NCI-H2227 treated with DMSO at 0.1 percent for 48 hours (cell line): ENCODE data around the gene OTOF.

Experiments used
- DNase-seq: peaks from one replicate; lab custom pipeline; 2025; lab: John Stamatoyannopoulos, UW

The OTOF gene

DNA sequence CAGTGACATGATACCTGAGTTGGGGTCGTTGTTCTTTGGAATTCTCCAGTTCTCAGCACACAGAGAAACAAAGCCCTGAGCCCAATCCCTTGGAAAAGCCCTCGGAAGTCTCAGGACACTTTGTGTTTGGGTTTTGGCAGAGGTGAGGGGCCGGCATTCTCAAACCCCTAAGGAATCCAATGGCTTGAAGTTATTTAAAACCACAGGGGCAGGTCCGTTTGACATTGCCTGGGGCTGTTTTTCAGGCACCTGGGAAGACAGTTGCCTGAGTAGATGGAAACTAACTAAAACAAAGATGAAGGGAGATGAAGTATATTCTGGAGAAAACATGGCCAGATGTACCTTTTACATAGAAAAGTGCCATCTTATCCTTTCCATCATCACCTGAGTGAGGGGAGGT is 22.5 kb upstream of the OTOF start:
- DNase-seq, result no peak

DNA sequence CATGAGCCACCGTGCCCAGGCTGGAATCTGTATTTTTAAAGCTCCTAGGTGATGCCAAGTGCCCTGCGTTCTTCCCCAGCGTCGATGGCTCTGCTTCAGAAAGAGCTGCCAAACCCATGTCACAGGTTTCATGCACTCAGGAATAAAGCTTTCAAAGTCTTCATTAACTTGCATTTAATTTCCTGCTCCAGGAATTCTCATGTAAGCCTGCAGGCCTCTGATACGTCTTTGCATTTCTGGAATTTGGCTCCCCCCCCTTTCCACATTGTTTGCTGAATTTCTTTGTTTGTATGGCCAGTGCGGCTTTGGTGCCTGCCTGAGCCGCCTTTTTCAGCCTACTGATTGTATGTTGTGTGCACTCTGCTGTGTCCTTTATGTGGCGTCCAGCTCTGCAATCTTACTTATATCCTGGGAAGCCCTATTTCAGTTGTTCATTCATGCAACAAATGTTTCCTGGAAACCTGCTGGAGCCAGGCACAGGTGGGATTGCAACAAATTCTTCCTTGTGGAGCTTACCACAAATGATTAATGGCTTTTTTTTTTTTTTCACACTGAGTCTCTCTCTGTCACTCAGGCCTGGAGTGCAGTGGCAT is 17.9 kb upstream of the OTOF start:
- no peak for DNase-seq

DNA sequence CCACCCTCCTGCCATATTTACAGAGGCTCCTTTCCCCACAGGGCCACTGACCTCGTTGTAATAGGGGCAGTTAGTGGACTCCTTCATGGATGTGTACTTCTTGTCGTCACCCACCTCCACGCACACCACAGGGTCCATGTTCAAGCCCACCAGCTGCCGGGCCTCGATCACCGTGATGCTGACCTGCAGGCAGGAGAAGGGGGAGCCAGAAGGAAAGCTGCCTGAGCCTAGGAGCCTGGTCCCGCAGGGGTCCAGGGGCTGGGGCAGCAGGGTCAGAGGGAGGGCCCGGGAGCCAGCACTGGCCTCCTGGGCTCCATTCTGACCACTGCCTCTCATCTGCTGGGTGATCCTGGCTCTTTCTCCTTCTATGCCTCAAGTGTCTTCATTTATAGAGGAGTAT is 17.0 kb upstream of the OTOF start:
- DNase-seq, result no peak

DNA sequence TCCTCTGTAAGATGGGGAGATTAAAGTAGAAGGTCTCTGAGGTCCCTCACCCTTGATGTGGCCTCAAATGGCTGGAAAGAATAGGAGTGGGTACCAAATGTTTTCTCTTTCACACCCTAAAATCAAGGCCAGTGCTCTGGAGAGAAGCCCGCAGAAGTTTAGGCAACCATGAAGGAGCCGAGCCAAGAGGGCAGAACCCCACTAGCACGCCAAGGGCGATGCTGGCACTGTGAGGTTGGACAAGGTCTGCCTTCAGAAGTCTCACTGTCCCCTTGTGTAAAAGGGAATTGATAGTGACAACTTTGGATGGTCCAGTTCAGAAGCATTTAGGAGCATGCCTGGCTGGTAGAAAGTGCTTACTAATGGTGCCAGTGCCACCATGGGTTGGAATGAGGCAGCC is 16.3 kb upstream of the OTOF start:
- DNase-seq, result no peak

DNA sequence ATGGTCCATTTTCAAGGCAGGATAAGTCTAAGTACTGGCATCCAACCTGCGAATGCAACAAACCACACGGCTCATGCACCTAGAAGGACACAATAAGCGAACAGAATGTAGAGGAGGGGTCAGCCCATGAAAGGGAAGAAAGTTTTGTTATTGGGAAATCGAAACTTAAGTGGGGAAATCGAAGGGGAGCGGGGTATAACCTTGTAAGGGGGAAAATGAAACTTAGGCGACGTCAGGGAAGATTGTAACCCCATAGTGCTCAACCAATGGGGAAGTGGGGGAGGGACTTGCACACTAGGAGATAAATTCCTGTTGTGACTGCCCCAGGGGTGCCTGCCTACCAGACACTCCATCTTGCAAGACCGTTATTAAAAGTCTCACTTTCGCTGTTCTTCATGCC is 15.6 kb upstream of the OTOF start:
- no peak for DNase-seq

DNA sequence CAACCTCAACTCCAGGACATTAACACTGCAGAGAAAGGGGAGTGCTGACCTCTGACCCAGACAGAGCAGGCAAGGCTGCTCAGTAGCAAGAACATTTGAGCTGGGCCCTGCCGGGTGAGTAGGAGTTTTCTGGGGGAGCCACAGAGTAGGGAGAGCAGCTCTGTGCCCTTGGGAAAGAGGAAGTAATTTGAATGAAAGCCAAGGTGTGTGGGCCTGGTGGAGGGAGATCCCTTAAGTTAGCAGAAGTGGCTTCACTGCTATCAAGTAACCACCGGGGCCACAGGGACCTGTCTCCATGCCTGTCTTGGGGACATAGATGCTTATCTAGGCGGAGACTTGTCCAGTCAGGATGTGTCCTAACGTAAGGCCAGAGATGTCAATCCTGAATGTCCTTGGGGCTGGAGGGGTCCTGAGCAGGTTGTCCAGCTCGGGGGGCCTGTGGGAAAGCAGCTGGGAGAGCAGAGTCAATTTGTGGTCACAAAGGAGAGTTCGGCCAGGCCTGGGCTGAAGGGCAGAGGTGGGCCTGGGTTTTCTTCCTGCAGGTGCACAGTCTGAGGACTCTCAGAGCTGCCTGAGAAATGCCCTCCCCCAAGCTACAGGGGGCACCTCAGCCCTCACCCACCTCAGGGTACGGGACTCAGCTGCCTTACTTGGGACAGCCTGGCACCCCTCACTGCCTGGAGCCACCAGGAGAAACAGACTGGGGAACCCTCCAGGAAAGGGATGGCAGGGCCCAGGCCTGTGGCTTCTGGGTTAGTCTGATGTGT is 15.0 kb upstream of the OTOF start:
- no peak for DNase-seq

DNA sequence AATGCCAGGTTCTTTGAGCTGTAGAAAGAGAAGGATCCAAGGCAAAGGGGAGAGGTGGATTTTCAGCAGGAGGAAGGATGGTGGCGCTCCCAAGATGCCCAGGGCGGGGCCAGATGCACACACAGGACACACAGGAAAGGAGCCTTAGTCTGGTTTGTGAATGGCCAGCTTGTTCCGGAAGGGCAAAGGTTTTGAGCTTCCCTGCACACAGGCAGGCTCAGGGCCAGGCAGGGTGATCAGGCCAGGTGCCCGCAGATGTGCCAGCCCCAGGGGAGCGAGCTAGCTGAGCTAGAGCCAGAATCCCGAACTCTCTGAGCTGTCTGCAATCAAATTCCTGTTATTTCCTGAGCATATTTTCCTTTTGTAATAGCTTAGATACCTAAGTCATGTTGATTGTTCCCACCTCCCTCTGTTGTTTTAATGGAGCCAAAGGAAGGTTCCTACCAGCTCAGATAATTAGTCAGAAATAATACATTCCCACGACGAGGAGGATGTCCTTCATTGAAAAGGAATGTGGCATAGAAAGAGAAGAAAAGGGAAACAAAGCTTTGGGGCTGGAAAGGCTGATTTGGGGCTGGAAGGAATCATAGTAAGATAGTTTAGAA is 13.7 kb upstream of the OTOF start:
- no peak for DNase-seq

DNA sequence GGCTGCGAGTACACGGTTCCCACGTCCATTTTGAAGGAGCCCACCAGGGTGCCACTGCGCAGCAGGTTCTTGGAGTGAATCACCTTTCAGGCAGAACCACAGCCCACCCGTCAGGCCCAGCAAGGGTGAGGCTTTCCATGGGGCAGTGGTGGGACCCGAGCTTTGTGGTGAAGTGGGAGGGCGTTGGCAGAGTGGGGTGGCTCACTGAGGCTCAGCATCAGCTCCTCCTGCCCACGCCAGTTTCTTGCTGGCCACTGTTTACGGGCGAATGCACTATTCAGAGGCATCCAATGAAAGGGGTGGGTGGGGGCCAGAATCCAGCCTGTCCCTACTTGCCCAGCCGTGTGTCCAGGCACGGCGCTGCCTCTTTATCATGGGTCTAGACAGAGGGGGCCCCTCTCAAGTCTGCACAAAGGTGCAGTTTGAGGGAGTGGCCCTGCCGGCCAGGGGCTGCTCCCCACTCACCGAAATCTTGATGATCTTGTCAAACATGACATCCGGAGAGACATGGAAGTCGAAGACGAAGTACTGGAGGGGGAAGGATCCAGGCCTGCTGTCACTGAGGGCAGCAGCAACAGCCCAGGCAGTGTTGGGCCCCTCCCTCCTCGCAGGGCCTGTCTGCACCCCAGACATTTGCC is 11.4 kb upstream of the OTOF start:
- no peak for DNase-seq

DNA sequence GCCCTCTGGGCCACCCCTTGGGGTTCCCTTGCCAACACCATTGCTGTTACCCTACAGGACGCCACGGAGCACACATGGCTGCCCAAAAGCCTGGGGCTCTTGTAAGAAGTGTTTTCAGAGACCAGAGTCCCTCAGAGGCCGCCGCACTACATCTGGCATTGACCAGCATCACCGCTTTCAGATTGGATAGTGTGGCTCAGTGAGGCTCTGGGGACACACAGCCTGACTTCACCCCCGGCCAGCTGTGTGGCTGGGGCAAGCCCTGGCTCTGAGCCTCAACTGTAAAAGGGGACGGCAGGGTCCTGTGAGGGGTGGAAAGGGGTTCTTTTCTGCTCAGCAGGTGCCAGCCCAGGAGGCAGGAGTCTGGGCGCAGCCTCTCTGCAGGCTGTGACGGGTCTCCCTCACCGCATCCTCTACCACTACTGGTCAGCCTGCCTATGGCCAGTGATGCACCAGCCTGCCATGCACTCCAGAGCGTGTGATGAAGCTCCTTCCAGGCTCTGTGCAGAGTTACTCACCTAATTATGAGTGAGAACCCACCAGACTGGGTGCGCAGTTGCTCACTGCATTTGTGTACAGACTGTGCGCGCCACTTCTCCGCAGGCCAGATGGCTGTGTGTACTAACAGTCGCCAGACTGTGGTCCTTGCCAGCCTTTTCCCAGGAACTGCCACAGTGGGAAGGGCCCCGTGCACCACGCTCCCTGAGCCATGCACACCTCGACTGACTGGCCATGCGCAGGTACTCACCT is 10.7 kb upstream of the OTOF start:
- no peak for DNase-seq

DNA sequence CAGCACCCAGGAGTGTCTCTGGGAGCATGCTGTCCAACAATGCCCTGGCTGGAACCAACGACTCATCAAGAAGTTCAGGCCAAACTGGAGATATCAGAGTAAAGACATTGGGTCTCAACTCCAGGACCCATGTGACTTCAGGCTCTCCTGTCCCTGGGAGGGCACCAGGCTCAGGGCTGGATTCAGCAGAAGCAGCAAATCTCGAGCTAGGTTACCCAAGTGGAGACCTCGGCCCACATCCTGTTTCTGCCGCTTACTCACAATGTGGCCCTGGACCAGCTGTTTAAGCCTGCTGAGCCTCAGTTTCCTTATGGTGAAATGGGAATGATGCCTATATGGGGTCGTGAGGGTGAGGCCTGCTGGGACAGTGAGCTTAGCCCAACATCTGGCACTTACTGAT is 9.3 kb upstream of the OTOF start:
- no peak for DNase-seq

DNA sequence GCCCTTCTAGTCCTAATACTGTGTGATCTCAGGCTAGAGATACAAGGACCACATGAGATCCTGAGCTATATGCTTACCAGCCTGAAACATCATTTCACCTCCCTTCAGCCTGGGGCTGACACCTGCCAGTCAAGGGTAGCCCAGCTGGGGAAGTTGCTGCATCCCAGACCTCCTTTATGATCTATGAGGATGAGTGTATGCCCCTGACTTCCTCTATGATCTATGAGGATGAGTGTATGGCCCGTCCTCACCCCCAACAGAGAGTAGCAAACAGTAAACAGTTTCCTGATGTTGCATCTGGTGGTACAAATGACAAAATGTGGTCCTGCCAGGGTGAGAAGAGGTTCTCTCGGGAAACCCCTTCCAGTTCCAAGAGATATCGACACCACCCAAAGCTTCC is 8.9 kb upstream of the OTOF start:
- DNase-seq, result no peak

DNA sequence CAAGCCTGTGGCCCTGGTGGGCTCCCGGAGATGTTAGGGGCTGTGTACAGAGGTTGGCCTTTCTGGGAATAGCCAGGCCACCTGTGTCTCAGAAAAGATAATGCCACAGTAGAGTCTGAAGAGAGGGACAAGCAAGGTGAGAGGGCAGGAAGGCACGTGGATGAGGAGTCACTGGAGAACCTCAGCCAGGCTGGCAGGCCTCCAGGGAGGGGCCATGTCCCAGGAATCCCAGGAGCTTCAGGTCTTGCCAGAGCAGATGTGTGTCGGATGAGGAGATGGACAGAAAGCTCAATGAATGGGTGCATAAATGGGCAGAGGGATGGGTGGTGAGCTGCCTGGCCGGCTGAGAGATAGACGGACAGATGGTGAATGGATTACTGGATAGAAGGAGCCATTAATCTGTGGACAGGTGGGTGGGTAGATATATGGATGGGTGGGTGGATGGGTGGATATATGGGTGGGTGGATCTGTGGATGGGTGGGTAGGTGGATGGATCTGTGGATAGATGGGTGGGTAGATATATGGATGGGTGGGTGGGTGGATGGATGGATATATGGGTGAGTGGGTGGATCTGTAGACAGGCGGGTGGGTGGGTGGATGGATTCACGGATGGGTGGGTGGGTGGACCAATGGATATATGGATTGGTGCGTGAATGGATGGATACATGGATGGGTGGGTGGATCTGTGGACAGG is 7.9 kb upstream of the OTOF start:
- no peak for DNase-seq

DNA sequence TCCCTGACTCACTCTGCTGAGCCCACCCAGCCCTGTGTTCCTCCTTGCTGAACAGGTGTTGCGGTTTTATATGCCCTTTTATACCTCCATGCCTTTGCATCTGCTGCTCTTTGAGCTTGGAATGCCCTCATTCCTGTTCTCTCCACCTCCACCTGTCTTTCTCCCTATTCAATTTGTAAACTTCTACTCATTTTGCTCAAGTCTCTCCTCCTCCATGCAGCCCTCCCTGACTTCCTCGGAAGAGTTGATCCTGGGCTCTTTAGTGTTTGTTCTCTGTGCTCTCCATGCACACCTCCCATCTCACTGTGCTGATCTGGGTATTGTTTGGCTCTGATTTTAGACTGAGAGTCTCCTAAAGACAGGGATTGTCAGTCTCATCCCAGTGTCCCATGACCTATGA is 7.2 kb upstream of the OTOF start:
- no peak for DNase-seq

DNA sequence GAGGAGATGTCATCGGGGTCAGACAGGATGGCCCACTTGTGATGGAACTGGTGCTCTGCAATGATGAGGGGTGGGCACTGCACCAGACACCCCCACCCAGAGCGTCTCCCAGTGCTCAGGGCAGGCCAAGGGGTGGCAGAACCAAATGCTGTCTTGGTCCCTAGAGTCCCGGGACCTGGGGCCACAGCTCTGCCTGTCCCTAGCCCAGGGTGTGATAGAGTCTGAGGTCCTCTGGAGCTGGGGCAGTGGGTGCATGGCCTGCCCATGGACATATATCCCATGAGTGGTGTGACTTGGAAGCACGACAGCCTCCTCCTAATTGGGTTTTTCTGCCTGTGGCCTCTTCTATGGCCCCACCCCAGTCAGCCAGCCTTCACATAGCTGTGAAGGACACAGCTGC is 6.7 kb upstream of the OTOF start:
- DNase-seq, result no peak

DNA sequence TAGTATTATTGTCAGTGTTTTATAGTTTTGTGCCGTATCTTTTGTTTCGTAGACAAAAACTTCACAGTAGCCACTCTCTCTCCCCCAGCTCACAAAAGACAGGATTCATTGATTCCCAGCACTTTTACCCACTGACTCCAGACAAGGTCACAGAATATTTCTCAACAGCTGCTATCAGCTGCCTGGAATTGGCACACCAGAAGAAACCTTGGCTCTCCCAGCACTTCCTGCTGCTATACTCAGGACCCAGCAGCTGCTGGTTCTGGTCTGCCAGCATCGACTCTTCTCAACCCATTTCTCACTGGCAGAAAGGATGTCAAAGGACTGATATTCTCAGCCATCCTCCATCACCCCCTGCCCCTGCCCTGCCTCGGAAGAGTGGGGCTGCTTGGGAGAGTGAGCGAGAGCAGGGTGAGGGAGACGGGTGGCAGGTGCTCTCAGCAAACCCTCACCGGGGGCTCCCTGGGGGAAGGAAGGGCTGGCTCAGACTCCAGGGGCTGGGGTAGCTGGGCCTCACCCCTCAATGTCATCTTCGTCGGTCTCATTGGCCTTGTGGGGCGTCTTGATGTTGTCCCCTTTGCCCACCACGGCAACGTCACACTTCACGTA is 6.1 kb upstream of the OTOF start:
- DNase-seq, result no peak

DNA sequence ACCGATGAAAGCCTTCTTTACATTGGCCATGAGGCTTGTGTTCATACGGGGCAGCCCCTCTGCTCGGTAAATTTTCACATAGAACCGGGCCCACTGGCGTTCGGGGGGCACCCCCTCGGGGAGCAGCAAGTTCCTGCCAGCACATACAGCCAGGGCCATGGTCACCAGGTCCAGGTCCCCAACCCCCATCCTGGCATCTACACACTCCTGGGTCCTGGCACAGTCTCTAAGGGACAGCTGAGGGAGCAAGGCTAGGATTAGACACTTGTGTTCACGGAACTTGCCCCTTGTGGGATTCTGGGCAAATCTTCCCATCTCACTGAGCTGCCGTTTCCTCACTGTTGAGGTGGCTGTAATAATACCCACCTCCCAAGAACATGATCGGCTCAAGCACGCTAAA is 5.6 kb upstream of the OTOF start:
- DNase-seq, result no peak

DNA sequence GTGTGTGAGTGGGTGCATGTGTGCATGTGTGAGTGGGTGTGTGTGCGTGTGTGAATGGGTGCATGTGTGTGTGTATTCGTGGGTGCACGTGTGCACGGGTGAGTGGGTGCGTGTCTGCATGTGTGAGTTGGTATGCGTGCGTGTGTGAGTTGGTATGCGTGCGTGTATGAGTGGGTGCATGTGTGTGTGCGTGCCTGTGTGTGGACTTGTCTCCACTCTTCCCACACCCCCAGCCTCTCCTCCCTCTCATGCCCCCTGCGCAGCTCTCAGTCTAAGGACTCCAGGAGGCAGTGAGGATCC is 5.1 kb upstream of the OTOF start:
- DNase-seq, result no peak

DNA sequence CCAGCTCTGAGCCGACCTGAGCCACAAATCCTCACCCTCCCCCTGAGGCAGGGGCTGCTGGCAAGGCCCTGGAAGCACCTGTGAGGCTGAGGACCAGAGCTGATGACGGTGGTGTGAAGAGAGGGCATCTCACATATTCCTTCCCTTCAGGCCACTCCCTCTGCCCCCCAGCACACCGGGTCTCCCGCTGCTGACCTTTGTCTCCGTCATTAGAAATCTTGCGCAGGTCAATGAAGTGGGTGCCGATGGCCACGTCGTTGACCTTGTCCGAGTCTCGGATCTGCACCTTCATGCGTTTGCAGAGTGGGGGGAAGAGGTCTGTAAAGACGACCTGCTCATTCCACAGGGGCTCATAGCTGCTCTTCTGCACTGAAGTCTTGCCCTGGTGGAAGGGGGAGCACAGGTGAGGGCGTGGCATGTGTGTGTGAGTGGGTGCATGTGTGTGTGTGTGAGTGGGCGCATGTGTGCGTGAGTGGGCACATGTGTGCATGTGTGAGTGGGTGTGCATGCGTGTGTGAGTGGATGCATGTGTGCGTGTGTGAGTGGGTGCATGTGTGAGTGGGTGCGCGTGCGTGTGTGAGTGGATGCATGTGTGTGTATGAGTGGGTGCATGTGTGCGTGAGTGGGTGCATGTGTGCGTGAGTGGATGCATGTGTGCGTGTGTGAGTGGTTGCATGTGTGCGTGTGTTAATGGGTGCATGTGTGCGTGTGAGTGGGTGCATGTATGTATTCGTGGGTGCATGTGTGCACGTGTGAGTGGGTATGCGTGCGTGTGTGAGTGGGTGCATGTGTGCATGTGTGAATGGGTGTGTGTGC is 4.5 kb upstream of the OTOF start:
- DNase-seq, result no peak

DNA sequence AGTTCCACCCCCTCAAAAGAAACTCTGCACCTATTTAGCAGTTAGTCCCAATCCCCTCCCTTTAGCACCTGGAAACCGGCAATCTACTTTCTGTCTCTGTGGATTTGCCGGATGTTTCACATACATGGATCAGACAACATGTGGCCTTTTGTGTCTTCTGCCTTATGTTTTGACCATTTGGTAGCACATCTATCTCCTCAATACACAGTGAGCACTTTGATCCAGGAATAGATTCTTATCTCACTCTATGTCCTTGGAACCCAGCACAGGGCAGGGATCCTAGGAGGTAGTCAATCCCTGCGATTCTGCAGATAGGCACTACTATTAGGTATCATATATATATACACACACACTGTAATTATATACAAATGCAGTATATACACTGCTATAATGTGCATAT is 3.8 kb upstream of the OTOF start:
- no peak for DNase-seq

DNA sequence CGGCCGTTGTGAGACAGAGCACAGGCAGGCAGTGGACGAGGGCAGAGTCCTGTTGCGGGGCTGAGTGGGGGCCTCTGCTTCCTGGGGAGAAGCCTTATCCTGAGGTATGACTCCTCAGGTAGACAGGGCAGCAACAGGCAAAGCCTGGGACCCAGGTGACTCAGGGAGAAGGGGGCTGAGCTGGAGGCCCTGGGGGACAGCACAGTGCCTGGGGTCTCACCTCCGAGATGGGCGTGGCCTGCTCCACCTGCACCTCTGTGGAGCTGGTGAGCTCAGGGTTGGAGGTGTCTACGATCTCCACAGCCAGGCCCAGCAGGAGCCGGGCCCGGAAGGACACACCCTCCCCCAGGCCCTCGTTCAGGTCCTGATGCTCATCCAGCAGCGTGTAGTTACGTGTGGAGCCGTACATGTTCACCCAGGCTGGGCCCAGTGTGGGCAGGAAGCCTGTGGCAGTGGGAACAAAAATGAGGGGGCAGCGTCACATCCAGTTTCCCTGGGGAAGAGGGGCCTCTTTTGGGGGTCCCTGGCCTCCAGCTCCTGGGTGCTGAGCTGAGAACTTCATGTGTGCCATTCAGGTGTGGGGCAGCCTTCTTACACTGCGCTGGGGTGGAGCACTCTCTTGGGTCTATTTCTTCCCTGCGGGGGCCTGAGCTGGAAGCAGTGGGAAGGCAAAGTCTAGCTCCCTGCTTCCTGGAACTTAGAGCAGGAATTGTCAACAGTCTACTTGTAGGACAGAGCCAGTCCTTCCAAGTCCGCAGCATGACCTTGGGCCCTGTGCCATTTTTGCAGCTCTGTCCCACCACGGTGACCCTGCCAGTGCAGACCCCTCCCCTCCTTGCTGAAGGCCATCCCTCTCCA is 2.9 kb upstream of the OTOF start:
- no peak for DNase-seq
